C4-2B (cell line): ENCODE measurements around the gene FAM222A.

Source experiments
- CTCF ChIP-seq: fragments of 450-650 bp; conservative IDR thresholded peaks from 2 replicates; pipeline ENCODE4 v1.5.1; 2017; ENCODE audit warnings: mild to moderate bottlenecking
- ZFX ChIP-seq: fragments of 450-650 bp; IDR thresholded peaks from 2 replicates; pipeline ENCODE4 v1.6.1; 2017

- no peak for TF ChIP-seq CTCF
- no peak for TF ChIP-seq ZFX
Observed at GRCh38 chr12:109697270-109697553, 16.4 kb upstream of the FAM222A start.
